Testis (tissue), 2 donors: ENCODE measurements around the gene ATP10B.

Source experiments
- CTCF ChIP-seq, 3 experiments: fragments of 450-650 bp in 2 of 3; fragments of 200-600 bp in 1 of 3; sonication (generic) in 1 of 3; IDR thresholded peaks; one replicate each; pipeline ENCODE4 v1.5.1; 2016 to 2019; ENCODE audit warnings: antibody characterized with exemption in 3 of 3, mild to moderate bottlenecking in 2 of 3, moderate library complexity in 1 of 3
- POLR2A ChIP-seq: fragments of 450-650 bp; IDR thresholded peaks from one replicate; pipeline ENCODE4 v1.6.1; 2017; ENCODE audit warnings: antibody characterized with exemption, mild to moderate bottlenecking, moderate library complexity

GRCh38 chr5:160702311-160702803, 149.7 kb downstream of the ATP10B start:
- TF ChIP-seq CTCF (IDR thresholded peaks at IDR 0.05): no peak
- TF ChIP-seq POLR2A: no peak
